ENCODE data around the gene EFNB3. TPM values are rescaled to one million over a fixed set of nuclear protein-coding genes. Genes with fewer than 3 reads are reported as not detected.

The EFNB3 gene
- polyA plus RNA-seq, 1 of the 3 experiments (the other 2 are of a cell fraction): 26.1 TPM

DNA sequence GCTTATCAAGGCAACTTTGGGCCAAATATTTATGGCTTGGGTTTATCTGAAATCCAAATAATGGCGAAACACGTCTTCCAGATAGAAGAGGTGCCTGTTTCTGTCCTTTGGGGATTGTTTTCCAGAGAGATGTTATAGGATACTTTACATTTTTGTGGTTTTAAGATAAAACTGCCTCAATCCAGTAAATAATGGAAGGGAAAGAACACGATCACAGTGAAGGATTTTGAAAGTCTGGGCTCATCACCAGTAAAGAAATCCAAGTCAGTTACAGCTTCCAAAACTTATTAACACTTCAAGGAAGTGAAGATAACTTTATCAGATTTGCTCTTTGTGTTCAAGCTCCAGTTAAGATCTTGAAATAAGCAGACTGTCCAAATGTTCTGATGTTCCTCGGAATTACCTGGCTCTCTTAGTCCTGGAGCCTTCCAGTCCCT is 42.7 kb downstream of the EFNB3 start:
- Histone ChIP-seq H3K9me3 (no peaks in the 10 kb centered on the region), H3K79me2 (ENCODE audit: insufficient read depth) (no peaks in the 10 kb centered on the region), H3K9me2 (no peaks in the 10 kb centered on the region), H3K4me1 (ENCODE audit: control insufficient read depth in 1 of 2, insufficient read depth in 2 of 2, low read depth in 1 of 2, low read length in 1 of 2) (peaks cover 6 to 29% of the 10 kb centered on the region in 2 experiments; a peak in 2 of 4 replicates), H3K27ac (ENCODE audit: low read depth in 2 of 2, low read length in 1 of 2) (peak overlapping the region; percentile 67 to 89), H3K36me3 (replicated peaks in 1 of 2; ENCODE audit: control insufficient read depth in 1 of 2, insufficient read depth in 2 of 2, low read length in 1 of 2) (no peaks in the 10 kb centered on the region), H3K27me3 (ENCODE audit: insufficient read depth) (no peaks in the 10 kb centered on the region), H3K4me2 (peak overlapping the region; percentile 65), H4K20me1 (ENCODE audit: insufficient read depth) (no peaks in the 10 kb centered on the region), H3K9ac (peak overlapping the region; percentile 56), H3K4me3 (ENCODE audit: low read depth in 2 of 2, low read length in 1 of 2) (no peak overlapping the region; a peak in 1 of 4 replicates), H3F3A (replicated peaks; ENCODE audit: insufficient read depth) (peaks cover 52% of the 10 kb centered on the region), H2AFZ (ENCODE audit: low read depth) (peak overlapping the region; percentile 79)
- no peak for DNase-seq
- TF ChIP-seq SMC3 (IDR thresholded peaks at IDR 0.05; ENCODE audit: low read depth, low read length) (no peak), TCF12 (IDR thresholded peaks at IDR 0.05) (peak; percentile 33; the same call in 1 of the 2 replicates), FOXJ3 (CRISPR knock-in tag; IDR thresholded peaks at IDR 0.05) (no peak), FOXM1 (IDR thresholded peaks at IDR 0.05; ENCODE audit: low read depth) (0 out of 2 replicates have a peak, but pooled peaks have one; percentile 28), JUND (IDR thresholded peaks at IDR 0.05) (peak; percentile 28; the same call in 1 of the 2 replicates), EP300 (IDR thresholded peaks at IDR 0.05; ENCODE audit: borderline replicate concordance in 1 of 2, low read depth in 1 of 2, low read length in 1 of 2) (peak in 1 of 2 experiments; percentile 17; a peak in 1 of 4 replicates), TEAD4 (IDR thresholded peaks at IDR 0.05; ENCODE audit: borderline replicate concordance, insufficient read depth) (0 out of 2 replicates have a peak, but pooled peaks have one; percentile 38)
- TF ChIP-seq, protein P1, sequence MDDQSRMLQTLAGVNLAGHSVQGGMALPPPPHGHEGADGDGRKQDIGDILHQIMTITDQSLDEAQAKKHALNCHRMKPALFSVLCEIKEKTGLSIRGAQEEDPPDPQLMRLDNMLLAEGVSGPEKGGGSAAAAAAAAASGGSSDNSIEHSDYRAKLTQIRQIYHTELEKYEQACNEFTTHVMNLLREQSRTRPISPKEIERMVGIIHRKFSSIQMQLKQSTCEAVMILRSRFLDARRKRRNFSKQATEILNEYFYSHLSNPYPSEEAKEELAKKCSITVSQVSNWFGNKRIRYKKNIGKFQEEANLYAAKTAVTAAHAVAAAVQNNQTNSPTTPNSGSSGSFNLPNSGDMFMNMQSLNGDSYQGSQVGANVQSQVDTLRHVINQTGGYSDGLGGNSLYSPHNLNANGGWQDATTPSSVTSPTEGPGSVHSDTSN (IDR thresholded peaks at IDR 0.05): peak; percentile 36; the same call in 1 of the 2 replicates
- whole genome bisulfite sequencing (ENCODE audit: low lambda C conversion rate): 22% methylated on average over 4 of the region's 4 CpGs
- ChIA-PET POLR2A (interaction anchor here (0.7 kb wide), 1 partner anchor 113 kb away, joined by 3 read pairs; no protein-coding TSS in a partner anchor), CTCF (interaction anchor here (0.6 to 2.5 kb wide), 14 partner anchors 9 to 310 kb away, joined by 3 to 14 read pairs (median 4); partner anchors contain the start of genes DNAH2 and TP53)

DNA sequence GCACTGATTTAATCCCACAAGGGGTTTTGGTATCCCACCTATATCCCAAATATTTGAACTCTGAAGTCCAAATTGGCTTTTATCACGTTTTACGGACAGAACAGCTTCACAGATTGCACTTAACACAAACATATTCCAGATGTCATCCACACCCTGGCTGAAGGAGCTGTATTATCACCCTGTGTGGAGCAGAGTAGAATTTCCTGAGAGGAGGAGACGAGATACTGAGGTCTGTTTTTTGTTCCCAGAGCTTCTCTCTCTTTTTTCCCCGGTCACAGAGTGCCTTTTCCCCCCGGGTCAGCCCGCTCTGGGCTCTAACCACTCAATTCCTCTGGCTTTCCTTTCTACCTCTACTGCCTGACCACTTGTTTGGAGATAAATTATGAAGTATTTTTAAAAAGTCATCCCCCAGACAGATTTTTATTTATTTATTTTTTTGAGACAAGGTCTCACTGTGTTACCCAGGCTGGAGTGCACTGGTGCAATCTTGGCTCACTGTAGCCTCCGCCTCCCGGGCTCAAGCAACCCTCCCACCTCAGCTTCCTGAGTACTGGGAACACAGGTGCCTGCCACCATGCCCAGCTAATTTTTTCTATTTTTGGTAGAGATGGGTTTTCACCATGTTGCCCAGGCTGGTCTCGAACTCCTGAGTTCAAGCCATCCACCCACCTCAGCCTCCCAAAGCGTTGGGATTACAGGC is 43.2 kb downstream of the EFNB3 start:
- ChIA-PET POLR2A (interaction anchor here (0.7 kb wide), 1 partner anchor 114 kb away, joined by 3 read pairs; no protein-coding TSS in a partner anchor), CTCF (interaction anchor here (0.6 to 2.5 kb wide), 14 partner anchors 9 to 309 kb away, joined by 3 to 14 read pairs (median 4); partner anchors contain the start of genes DNAH2 and TP53)
- H3K36me3 ChIP-seq (replicated peaks in 1 of 2; ENCODE audit: control insufficient read depth in 1 of 2, insufficient read depth in 2 of 2, low read length in 1 of 2): no peaks in the 10 kb centered on the region
- peak overlapping the region; percentile 56 for H3K9ac ChIP-seq
- peak overlapping the region; percentile 67 to 89 for H3K27ac ChIP-seq (ENCODE audit: low read depth in 2 of 2, low read length in 1 of 2)
- H3K9me3 ChIP-seq: no peaks in the 10 kb centered on the region
- H4K20me1 ChIP-seq (ENCODE audit: insufficient read depth): no peaks in the 10 kb centered on the region
- peaks cover 6 to 29% of the 10 kb centered on the region in 2 experiments; a peak in 2 of 4 replicates for H3K4me1 ChIP-seq (ENCODE audit: control insufficient read depth in 1 of 2, insufficient read depth in 2 of 2, low read depth in 1 of 2, low read length in 1 of 2)
- H2AFZ ChIP-seq (ENCODE audit: low read depth): peak overlapping the region; percentile 79
- DNase-seq: peak; percentile 62
- no peaks in the 10 kb centered on the region for H3K27me3 ChIP-seq (ENCODE audit: insufficient read depth)
- peaks cover 52% of the 10 kb centered on the region for H3F3A ChIP-seq (replicated peaks; ENCODE audit: insufficient read depth)
- WGBS (ENCODE audit: low lambda C conversion rate): 45% methylated on average over 10 of the region's 10 CpGs
- H3K9me2 ChIP-seq: no peaks in the 10 kb centered on the region
- peak in 1 of 2 experiments; percentile 54; a peak in 2 of 4 replicates for TF ChIP-seq EP300 (IDR thresholded peaks at IDR 0.05; ENCODE audit: borderline replicate concordance in 1 of 2, low read depth in 1 of 2, low read length in 1 of 2)
- TF ChIP-seq GATA2 (CRISPR knock-in tag; IDR thresholded peaks at IDR 0.05): peak; percentile 29; the same call in 1 of the 2 replicates
- no peak for TF ChIP-seq MXI1 (IDR thresholded peaks at IDR 0.05; ENCODE audit: low read depth, low read length)
- TF ChIP-seq TCF12 (IDR thresholded peaks at IDR 0.05): peak; percentile 38; the same call in 1 of the 2 replicates
- no peak overlapping the region; a peak in 1 of 4 replicates for H3K4me3 ChIP-seq (ENCODE audit: low read depth in 2 of 2, low read length in 1 of 2)
- H3K4me2 ChIP-seq: peak overlapping the region; percentile 65
- H3K79me2 ChIP-seq (ENCODE audit: insufficient read depth): no peaks in the 10 kb centered on the region

All from SK-N-SH (cell line).